GM10266 (cell line): ENCODE data around the gene CSAD.

Experiments used
- DNase-seq: peaks from one replicate; pipeline ENCODE4 v3.0.0; 2012; ENCODE audit errors: extremely low spot score
- TF ChIP-seq, protein P1 (sequence below): IDR thresholded peaks from 2 replicates; pipeline ENCODE4 v1.5.1; 2012; ENCODE audit warnings: mild to moderate bottlenecking, low read depth; ENCODE audit not compliant: control insufficient read depth, insufficient read depth; ENCODE audit errors: missing control alignments

CSAD gene

DNA sequence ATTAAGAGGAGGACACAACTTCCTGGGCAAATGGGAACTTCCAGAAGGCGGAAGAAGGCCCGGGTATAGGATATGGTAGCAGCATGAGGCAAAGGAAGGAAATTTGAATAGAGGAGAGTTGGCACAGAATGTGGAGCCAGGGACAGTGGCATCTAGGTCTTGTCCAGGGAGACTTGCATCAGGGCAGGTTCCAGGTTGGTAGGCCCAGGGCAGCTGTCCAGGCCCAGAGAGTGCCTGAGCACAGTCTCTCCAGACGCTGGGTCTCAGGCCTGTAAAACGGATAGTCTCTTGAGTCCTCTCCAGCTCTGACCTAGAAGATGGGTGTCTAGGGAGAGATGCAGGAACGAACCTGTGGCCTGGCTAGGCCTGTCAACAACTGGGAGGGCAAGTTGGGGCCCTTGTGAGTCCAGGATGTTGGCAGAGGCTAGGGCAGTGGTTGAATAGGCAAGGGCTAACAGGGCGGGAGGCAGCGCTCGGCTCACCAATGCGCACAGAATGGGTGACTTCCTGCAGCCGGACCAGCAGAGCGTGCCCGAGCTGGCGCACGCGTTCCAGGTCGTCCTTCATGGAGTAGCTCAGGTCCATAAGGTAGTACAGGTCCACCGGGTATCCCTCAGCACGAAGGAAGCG lies 16.4 kb upstream of the CSAD start:
- TF ChIP-seq, protein P1, sequence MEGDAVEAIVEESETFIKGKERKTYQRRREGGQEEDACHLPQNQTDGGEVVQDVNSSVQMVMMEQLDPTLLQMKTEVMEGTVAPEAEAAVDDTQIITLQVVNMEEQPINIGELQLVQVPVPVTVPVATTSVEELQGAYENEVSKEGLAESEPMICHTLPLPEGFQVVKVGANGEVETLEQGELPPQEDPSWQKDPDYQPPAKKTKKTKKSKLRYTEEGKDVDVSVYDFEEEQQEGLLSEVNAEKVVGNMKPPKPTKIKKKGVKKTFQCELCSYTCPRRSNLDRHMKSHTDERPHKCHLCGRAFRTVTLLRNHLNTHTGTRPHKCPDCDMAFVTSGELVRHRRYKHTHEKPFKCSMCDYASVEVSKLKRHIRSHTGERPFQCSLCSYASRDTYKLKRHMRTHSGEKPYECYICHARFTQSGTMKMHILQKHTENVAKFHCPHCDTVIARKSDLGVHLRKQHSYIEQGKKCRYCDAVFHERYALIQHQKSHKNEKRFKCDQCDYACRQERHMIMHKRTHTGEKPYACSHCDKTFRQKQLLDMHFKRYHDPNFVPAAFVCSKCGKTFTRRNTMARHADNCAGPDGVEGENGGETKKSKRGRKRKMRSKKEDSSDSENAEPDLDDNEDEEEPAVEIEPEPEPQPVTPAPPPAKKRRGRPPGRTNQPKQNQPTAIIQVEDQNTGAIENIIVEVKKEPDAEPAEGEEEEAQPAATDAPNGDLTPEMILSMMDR: no peak
- DNase-seq: no peak

DNA sequence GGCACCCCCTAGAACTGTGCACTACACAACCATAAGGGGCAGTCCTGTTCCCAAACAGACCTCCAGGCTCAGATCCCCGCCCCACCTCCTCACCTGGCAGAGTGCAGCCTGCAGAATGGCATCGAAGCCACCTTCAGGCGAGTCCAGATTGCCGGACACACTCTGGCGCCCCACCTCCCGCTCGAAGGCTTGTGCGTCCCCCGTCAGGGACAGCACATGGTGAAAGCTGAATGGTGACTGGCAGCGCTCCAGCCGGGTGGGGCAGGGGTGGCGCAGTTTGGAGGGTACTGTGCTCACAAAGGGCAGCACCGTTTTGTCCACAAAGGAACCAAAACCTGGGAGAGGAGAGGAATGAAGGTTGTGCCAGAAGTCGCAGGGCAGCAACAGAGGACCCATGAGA lies 15.8 kb upstream of the CSAD start:
- no peak for DNase-seq
- TF ChIP-seq, protein P1: no peak

DNA sequence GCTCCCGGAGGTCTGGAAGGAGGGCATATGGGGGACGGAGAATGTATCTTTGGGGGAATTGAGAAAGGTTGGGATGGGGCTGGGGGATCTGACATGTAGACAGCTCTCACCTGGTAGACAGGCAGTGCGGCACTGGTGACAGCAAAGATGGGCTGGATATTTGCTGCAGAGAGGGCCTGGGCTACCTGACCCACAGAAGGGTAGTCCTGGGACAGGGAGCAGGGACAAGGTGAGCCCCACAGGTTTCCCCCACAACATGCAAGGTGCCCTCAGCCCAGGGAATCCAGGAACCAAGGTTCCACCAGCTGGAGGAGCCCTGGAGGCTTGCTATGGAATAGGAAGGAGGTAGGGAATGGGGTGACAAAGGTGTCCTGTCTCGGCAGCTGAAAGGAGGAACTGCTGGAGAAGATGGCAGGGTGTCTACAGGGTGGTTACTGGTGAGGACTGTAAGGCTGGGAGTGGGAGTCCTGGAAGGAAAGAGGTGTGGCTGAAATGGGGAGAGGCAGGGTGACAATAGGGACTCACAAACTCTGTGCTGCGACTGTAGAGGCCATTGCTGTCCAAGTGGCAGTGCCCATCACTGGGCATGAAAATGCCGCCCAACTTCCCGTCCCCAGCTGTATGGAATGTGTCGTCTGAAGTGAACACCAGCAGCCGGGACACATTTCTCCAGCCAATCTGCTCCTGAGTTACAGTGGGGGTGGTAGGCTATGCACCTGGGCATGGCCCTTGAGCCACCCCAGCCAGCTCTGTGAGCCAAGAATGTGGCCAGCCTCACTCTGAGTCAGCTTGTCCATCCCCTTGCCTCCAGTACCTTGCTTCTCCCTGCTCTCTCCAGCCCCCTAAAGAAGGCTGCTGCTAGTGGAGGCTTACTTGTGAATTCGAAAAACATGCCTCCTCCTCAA lies 15.0 kb upstream of the CSAD start:
- DNase-seq: no peak
- TF ChIP-seq, protein P1: no peak

DNA sequence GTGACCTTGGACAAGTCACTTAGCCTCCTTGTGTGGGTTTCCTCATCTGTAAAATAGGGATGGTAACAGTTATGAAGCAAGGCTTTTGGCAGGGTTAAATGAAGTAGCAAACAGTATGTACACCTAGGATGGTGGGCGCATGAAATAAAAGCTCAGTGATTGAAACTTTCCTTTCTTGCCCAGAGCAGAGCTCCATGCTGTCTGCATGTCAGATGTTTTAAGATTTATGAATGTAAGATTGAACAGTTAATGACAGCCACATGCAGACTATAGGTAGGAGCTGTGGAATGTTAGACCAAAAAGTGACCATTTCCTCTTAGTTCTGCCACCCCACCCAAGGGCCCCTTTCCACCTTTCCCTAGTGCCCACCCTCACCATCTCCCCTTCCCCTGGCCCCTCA lies 14.2 kb upstream of the CSAD start:
- TF ChIP-seq, protein P1: no peak

DNA sequence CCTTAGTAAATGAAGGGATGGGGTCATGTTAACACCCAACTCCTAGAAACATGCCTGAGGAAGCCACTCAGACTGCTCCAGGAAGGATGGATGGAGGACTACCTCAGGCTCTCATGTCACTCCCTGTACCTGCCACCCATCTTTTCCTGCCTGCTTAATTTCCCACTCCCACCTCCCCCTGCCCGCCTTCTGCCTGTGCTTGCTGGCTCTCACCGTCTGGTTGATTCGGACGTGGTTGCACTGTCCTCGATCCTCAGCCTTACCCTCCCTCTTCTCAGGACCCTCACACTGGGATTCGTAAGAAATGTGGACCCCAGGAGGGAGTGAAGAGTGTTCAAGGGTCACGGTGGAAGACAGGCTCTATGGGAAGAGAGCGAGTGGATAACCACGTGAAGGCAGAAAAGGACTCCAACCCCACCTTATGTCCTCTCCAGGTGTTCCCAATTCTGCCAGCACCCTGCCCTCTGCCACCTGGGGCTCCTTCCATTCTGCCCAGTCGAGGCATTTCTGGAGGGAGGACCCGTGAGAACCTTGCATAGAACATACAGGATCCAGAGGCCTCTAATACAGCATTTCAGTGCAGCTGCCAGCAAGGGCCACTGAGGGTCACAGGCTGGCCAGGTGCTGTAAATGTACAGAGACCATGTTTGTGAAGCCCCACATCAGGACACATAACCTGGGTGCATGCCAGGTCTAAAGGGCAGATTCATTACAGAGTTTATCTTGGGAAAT lies 13.4 kb upstream of the CSAD start:
- no peak for DNase-seq
- TF ChIP-seq, protein P1: no peak

More for the DNA sequence above, 14.2 kb upstream of the CSAD start:
- DNase-seq: no peak

DNA sequence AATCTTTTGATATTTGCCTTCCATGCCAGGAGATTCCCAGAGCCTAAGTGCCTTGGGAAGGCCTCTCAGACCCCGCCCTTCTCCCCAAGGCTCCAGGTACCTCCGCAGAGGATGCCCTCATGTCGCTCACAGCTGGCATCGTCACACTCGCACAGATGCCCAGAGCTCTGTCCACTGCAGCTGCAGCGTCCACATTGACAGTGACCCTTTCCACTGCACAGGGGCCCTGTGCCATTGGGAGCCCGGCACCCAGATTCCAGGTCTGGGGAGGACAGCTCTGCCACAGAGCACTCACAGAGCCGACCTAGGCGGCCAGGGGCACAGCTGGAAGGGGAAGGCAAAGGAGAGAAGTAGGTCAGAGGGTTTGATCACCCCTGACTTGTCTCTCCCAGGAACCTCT lies 12.3 kb upstream of the CSAD start:
- DNase-seq: no peak
- TF ChIP-seq, protein P1: no peak
